Measurements from ENCODE around the gene ELOB. TPM values are rescaled to one million over a fixed set of nuclear protein-coding genes. Genes with fewer than 3 reads are reported as not detected.

Gene ELOB
- total RNA-seq, 1 donor from 2014 or later, result 314 TPM

DNA sequence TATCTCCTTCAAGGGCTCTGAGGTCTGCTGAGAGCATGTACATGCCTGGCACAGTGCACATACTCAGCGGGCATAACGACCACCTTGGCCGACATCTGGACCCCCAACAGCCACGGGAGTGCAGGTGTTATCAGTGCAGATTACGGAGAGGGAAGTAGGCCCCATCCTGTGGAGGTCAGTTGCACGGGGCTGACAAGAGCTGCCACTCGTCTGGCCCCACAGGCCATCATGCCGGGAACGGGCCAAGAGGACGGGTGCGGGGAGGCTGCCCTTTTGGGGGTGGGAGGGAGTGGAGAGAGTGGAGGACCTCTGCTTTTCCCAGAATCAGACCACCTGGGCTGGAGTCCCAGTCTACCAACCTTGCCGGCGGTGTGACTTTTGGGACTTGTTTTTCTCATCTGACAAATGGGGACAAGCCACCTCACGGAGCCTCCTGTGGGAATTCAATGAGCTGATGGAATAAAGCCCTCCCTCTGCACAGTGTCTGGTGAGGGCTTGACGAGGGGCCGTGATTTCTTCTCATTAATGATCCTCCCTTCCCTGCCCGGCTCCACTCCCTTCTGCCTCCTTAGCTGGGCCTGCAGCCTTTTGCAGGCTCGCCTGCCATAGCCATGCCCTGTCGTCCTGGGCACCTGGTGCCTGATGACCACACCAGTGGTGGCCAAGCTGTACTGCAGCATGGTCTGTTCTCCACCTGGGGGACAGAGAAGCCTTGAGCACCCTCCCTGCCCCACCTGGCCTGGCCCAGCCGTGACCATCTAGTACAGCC lies 5.7 kb upstream of the ELOB start:
- DNase-seq, result no peak

DNA sequence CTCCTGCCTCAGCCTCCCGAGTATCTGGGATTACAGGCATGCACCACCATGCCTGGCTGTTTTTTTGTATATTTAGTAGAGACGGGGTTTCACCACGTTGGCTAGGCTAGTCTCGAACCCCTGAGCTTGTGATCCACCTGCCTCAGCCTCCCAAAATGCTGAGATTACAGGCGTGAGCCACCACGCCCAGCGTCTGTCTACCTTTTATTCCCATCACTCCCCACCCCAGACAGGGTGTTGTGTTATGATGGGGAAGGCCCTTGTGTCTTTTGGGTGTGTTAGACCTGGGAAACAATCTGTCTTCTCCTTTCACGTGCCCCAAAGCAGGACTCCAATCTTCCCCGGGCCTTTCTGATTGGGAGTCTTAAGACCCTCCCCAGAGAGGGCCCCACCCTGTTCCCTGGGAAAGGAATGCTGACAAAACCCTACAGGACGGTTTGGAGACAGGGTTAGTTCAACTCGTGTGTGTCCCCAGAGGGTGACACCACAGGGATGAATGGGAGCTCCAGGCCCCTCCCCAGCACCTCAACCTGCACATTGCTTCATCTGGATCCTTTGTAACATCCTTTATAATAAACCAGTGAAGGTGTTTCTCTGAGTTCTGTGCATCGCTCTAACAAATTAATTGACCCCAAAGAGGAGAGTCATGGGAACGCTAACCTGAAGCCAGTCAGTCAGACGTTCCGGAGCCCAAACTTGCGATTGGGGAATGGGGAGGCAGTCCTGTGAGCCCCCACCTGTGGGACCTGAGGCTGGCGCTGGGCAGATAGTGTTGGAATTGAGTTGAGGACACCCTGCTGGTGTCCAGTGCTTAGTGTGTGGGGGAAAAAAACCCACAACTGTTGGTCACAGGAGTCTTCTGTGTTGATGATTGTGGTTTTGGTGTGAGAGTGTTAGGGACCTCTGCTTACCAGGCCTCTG lies 3.2 kb upstream of the ELOB start:
- DNase-seq, result no peak

DNA sequence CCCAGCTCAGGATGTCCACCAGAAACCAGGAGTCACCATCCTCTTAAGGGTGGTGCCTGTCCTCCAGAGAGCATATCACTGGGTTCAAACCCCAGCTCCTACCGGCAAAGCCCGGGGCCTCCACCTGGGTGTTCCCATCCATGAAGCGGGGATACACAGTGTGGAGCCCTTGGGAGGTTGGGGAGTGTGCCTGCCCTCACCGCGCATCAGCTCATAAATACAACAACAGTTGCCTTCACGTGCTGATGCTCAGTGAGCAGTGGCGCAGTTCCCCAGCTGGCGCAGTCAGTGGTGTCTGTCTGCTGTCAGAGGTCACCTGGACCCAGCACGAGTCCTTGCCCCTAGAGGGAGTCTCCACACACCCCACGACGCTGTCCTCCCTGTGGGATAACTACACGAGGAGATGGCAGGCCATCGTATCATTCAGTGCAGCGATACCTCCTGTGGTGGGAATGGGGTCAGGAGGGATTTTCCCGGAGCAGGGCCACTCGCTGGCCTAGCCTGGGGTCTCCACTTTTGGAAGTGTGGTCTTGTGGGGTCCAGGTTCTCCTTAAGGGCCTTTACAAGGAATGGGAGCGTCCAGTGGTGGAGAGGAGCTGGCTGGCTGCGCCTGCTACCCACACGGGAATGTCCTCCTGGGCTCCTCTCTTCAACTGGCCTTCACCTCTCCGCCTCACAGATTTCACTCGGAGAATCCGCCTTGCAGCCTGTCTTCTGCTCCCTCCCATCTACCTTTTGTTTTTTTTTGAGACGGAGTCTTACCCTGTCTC lies 2.3 kb upstream of the ELOB start:
- DNase-seq, result no peak

GRCh38 chr16:2778630-2778958 lies 1.5 kb upstream of the ELOB start:
- no peak for DNase-seq

DNA sequence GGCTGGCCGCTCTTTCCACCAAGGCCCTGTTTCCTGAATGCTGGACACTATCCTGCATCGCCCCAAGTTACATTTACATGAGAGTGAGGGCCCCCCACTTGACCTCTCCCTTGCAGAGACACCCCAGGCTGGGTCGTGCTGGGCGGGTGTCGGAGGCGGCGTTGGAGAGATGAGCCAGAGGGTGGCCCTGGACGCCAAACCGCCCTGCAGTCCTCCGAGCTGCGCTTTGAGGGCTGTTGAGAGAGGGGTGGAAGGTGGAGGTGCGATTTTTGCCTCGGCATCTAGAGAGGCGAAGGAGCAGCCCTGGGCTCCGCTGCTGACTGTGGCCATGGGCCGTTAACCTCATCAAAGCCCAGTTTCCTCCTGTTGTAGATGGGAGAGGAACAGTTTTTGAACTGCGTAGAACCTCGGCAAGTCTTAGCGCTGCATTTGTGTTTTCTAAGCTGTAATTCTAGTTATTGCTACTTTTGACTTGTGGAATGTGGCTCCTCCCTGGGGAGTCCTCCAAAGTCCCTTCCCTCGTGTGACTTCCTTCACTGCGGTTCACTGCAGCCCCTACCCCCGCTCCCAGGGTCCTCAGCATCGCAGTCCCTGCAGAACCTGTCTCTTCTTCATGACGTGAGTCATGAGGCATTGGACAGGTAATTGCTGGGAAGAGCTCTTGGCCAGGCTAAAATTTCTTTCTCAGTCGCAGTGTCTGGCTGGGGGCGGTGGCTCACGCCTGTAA lies 986 bp upstream of the ELOB start:
- DNase-seq, result peak; percentile 40

DNA sequence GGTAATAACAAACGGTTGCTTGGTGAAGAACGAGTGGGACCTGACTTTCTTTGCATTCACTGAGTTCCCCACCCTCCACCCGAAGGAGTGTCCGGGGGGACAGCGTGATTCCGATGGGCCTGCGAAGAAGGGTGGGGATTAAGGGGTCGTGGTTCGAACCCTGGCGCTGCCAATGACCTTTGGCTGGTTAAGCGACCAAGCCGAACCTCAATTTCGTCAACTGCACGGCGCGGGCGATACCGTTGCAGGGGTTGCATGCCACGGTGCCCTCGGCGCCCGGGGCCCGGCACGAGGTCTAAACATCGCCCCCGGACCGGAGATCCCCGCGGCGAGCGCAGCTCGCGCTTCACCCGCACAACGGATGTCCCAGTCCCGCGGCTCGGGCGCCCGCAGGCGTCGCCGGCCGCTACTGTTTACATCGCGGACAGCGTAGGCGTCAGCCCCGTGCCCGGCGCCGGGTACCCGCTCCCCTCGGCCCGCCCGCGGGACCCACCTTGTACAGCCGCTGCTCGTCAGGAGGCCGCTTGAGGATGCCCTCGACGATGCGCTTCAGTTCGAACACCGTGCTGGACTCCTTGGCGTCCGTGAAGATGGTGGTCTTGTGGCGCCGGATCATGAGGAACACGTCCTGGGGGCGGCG lies 460 bp downstream of the ELOB start:
- DNase-seq, result peak; percentile 41

DNA sequence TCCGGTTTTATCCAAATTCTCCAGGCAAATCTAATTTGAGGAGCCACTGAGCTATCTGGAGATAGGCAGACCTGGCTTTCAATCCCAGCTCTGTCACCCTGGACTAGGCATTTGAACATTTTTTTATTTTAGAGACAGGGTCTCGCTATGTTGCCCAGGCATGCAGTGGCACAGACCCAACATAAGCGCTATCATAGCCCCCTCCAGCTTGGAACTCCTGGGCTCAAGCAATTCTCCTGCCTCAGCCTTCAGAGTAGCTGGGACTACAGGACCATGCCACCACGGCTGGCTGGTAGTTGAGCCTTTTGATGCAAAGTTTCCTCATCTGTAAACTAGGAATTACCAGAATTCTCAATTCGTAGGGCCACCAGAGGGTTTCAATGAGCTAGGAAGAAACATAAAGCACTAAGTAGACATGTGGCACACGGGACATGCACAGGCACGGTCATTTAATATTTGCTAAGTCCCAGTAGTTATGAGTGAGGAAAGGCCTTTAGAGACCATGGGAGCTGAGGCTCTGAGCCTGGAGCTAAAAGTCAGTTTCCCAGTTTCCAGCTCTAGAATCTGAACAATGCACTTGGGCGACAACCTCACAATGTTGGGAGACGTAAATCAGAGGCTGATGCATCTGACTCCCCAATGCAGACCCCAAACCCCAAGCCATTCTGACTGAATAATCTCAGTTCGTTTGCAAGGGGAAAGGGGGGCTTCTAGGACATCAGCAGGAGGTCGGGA lies 1.1 kb downstream of the ELOB start:
- no peak for DNase-seq

DNA sequence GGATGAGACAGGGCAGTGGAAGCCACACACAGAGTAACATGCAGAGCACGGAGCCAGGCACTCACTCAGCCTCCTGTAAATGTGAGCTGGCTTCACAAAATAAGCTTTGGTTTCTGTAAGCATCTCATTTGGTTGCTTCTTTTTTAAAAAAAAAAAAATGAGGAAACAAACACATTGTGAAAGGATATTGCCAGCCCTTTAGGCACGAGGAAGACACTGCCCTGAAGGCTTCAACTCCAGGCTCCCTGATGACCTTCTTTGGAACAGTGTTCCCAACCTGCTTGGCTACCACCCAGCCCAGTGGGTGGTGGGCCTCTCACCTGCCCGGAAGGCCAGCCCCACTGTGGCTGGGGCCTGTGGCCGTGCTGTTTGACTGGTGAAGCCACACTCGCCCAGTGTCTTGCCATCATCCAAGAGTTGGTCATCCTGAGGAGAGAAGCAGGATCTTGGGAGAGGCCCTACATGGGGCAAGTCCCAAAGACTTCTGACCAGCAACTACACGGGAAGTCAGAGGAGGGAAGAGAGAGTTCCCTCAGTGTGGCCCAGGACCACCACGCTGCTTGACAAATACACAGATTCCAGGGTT lies 1.9 kb downstream of the ELOB start:
- no peak for DNase-seq

DNA sequence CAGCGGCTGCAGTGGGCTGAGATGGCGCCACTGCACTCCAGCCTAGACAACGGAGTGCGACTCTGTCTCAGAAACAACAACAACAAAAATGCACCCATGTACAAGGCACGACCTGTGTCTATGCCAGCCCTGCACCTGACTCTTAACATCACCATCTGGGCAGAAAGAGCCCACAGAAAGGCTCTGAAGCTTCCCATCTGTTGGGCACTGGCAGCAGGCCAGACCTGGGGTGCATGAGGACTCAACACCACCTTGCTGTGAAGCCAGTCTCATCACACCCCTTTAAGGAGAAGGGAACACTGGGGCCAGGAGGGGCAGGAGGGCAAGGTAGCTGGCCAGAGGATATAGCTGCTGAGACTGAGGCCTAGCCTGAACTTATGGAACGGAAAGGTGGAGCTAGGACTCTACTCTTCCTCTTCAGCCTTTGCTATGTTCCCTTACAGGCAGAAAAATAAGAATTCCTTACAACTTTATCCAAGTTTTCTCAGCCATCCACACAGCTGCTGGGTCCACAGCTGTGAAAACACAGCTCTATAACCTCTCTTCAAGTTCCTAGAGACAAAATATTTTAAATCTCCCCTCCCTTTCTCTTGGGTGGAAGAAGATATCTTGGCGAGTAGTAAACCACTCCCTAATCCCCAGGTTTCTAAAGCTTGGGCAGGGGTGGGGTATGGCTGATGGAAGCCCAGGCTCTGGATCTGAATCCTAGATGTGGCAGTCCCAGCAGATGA lies 2.8 kb downstream of the ELOB start:
- no peak for DNase-seq

DNA sequence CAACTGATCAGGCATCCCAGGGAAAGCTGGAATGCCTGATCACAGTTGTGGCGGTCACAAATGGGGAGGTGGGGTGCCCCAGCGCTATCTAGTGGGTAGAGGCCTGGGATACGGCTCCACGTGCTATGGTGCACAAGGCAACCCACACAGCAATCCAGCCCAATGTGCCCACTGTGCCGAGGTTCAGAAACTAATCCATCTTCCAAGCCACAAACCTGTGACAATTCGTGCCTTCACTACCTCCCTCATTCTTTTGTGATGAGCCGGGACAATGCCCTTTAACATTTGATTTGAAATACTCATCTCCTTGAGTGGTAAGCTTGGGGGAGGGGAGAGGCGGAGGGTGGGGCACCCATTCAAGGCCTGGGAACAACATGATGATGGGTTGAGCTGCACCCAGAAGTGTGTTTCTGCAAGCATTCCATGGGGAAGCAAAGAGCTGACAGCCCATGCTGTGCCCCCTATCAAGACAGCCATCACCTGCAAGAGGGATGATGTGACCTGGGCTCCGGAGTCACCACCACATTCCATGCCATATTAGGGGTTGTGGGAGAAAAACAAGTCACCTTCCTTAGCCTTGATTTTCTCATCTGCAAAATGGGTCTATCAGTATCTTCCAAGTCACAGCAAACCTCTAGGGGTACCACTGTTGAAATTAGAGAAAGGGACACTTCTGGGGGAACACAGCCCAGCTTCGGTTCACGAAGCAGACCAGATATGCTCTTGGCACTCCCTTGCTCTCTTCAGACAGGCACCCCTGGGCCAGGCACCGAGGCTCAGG lies 3.7 kb downstream of the ELOB start:
- no peak for DNase-seq

DNA sequence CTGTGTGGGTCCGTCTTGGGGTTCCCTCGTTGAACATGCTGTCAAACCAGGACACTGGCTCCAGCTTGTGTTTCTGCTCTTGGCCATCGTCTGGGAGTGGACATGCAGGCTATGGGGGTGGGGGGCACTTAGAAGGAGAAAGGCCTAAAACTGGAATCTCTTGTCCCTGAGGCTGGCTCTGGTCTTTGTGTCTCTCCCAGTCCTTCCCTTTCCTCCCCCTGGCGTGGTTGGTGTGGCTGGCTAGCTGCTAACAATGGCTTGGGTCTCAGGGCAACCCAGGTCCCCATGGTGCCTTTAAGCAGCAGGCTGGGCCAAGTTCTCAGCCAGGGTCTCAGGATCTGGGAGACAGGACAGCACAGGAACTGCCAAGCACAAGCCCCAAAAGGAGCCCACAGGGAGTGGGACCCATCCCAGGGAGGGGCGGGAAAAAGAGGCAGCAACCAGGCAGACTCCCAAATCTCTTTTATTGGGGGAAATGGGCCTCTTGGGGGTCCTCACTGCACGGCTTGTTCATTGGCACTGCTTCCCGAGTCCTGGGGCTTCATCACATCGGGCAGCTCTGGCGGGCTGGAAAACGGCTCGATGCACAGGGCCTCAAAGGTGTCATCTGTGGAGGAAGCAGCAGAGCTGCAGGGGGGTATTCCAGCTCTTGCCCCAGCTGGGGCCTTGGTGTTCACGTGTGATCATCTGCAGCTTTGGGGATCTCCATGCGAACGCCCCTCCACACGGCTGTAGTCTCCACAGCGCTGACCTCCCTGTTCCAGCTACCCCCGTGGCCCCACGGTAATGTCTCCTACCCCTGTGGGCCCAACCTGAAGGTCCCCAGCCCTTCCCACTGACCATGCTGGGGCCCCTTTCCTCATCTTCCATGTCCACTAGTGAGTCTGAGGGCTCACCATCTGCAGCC lies 5.3 kb downstream of the ELOB start:
- DNase-seq, result no peak

GRCh38 chr16:2770057-2770951 lies 6.8 kb downstream of the ELOB start:
- DNase-seq, result no peak

DNA sequence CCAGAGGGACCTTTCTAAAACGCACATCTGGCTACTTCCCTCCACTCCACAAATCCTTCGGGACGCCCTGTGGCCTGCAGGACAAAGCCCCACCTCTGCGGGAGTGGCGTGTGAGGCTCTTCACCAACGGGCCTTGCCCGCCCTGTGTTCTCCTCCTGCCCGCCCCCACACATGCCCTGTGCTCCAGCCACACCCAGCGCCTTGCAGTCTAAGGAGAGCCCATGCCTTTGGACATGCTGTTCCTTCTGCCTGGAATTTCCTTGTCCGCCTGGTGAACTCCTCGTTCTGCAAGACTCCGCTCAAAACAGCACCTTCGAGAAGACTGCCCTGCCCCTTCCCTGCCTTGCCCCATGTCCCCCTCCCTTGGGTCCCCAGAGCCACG lies 7.4 kb downstream of the ELOB start:
- no peak for DNase-seq

- DNase-seq, result no peak
Observed at GRCh38 chr16:2769100-2769529, 8.0 kb downstream of the ELOB start.

DNA sequence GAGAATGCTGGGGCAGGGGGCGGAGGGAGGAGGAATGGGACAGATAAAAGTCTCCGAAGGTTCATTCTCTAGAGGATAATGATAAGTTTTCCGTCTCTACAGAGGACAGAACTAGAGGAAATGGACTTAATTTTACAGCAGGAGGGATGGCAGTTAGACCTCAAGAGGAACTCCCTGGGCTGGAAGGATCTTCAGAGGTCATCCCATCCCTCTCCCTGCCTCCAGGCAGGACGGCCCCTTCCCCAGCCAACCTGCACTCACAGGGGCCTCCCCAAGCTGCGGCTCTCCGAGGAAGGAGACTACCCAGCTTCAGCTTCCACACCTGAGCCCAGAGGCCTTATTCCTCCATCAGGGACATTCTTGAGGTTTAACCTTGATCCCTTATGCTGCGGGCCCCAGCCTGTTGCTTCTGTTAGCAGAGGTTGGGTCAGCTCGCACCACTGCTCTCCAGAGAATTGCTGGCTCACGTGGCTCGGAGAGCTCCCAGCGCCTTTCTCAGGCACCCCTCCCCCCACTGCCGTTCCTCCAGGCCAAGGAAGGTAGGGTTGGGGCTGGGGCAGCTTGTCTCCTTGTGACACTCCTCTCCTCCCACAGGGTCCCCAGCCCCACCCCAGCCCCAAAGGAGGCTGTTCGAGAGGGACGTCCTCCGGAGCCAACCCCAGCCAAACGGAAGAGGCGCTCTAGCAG lies 8.5 kb downstream of the ELOB start:
- no peak for DNase-seq

- DNase-seq, result no peak
Observed at GRCh38 chr16:2767891-2768290, 9.2 kb downstream of the ELOB start.

Data from dermis blood vessel endothelial cell (primary cell).